Measurements from ENCODE around the gene TSPAN5. TPM values are rescaled to one million over a fixed set of nuclear protein-coding genes. Genes with fewer than 3 reads are reported as not detected.
"Not testable (repeated sequence)": the region's sequence is repeated elsewhere in the genome, so short reads cannot be mapped to it uniquely, and the experiment has no call there.

Gene TSPAN5
- total RNA-seq, 2 experiments from 2014 or later = 25.0 to 27.8 TPM

- H3K4me3 Mint-ChIP-seq; H3K9me3 Mint-ChIP-seq (ENCODE audit: low read depth); DNase-seq; H3K27me3 Mint-ChIP-seq; ATAC-seq: not testable (repeated sequence)
- Mint-ChIP-seq H3K4me1 (peaks cover 62% of the 10 kb centered on the region), H3K27ac (peak overlapping the region; percentile 66), H3K36me3 (peaks cover 55% of the 10 kb centered on the region)
- CTCF ChIA-PET = interaction anchor here (1.1 to 2.0 kb wide), 3 partner anchors 12 to 336 kb away, joined by 3 to 6 read pairs (median 3); partner anchors contain the start of gene STPG2
These were observed 178.8 kb downstream of the TSPAN5 start for GRCh38 chr4:98479590-98479989.

DNA sequence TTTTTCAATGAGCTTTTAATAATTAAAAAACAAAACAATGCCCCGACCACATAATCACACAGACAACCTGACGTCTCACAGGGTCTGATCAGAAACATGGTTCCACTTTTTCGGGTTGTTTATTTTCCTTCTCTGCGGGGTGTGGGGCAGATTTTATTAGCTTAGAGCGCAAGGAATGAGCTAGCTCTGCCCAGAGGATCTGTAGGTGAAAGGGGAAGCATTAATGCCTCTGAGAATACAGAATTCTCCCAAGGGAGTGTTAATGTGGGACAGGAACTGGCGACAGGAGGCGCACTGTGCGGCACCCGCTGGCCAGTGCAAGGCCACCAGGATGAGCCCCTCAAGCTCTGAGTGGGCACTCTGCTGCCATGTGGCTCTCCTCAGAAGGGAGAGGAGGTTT, 181.5 kb downstream of the TSPAN5 start:
- Mint-ChIP-seq H3K9me3 (ENCODE audit: low read depth) (no peaks in the 10 kb centered on the region), H3K27ac (no peak overlapping the region), H3K4me3 (no peak overlapping the region), H3K27me3 (no peaks in the 10 kb centered on the region), H3K36me3 (peaks cover 64% of the 10 kb centered on the region), H3K4me1 (peaks cover 49% of the 10 kb centered on the region)
- CTCF ChIA-PET = interaction anchor here (1.3 kb wide), 1 partner anchor 9 kb away, joined by 7 read pairs; no protein-coding TSS in a partner anchor
- ATAC-seq (no peak), DNase-seq (no peak)

- H3K36me3 Mint-ChIP-seq = peaks cover 77% of the 10 kb centered on the region
- no peak overlapping the region for H3K4me3 Mint-ChIP-seq
- H3K27me3 Mint-ChIP-seq = no peaks in the 10 kb centered on the region
- no peak for ATAC-seq
- CTCF ChIA-PET = interaction anchor here (1.8 kb wide), 1 partner anchor 8 kb away, joined by 4 read pairs; no protein-coding TSS in a partner anchor
- H3K4me1 Mint-ChIP-seq = peaks cover 45% of the 10 kb centered on the region
- no peaks in the 10 kb centered on the region for H3K9me3 Mint-ChIP-seq (ENCODE audit: low read depth)
- DNase-seq = no peak
- no peak overlapping the region for H3K27ac Mint-ChIP-seq
These were observed 184.0 kb downstream of the TSPAN5 start for GRCh38 chr4:98474408-98474844.

DNA sequence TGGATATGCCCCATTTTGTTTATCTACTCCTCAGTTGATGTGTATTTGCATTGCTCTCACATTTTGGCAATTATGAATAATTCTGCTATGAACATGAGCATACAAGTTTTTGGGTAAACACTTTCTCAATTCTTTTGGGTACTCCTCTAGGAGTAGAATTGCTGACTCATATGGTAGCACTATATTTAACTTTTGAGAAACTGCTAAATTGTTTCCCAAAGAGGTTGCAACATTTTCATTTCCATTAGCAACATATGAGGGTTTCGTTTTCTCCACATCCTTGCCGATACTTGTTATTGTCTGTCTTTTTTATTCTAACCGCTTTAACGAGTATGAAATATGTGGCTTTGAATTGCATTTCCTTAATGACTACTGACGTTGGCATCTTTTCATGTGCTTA, 185.4 kb downstream of the TSPAN5 start:
- Mint-ChIP-seq H3K36me3 (peaks cover 67% of the 10 kb centered on the region), H3K27me3 (peaks cover 3% of the 10 kb centered on the region), H3K27ac (no peak overlapping the region), H3K4me1 (peaks cover 32% of the 10 kb centered on the region), H3K9me3 (ENCODE audit: low read depth) (no peaks in the 10 kb centered on the region), H3K4me3 (no peak overlapping the region)
- no peak for DNase-seq
- CTCF ChIA-PET = no interaction called here
- ATAC-seq = no peak

GRCh38 chr4:98470831-98471230, 187.6 kb downstream of the TSPAN5 start:
- H3K4me1 Mint-ChIP-seq = peaks cover 38% of the 10 kb centered on the region
- DNase-seq (no peak), ATAC-seq (no peak)
- no peak overlapping the region for H3K27ac Mint-ChIP-seq
- no peaks in the 10 kb centered on the region for H3K9me3 Mint-ChIP-seq (ENCODE audit: low read depth)
- peaks cover 53% of the 10 kb centered on the region for H3K36me3 Mint-ChIP-seq
- CTCF ChIA-PET = interaction anchor here (0.7 to 1.1 kb wide), 2 partner anchors 11 to 191 kb away, joined by 3 to 4 read pairs; no protein-coding TSS in a partner anchor
- peaks cover 3% of the 10 kb centered on the region for H3K27me3 Mint-ChIP-seq
- no peak overlapping the region for H3K4me3 Mint-ChIP-seq

DNA sequence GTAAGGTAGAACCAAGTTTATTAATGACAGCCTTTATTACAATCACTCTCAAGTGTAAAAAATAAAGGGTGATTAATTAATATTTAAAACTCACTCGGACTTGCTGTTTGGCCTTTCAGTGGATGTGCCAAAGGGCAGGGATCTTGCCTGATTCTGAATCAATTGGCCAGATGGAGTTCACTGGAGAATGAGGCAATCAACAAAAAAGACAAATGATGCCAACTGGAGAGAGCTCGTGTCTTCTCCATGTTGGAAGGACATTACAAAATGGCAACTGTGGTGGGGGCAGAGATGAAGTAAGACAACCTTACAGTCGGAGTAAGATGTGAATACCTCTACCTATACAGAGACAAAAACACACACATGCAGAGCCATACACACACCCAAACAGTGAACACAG, 188.0 kb downstream of the TSPAN5 start:
- Mint-ChIP-seq H3K27me3 (peaks cover 3% of the 10 kb centered on the region), H3K36me3 (peaks cover 50% of the 10 kb centered on the region), H3K4me1 (peaks cover 38% of the 10 kb centered on the region), H3K27ac (no peak overlapping the region), H3K9me3 (ENCODE audit: low read depth) (no peaks in the 10 kb centered on the region), H3K4me3 (no peak overlapping the region)
- ATAC-seq = no peak
- no peak for DNase-seq
- CTCF ChIA-PET = no interaction called here

DNA sequence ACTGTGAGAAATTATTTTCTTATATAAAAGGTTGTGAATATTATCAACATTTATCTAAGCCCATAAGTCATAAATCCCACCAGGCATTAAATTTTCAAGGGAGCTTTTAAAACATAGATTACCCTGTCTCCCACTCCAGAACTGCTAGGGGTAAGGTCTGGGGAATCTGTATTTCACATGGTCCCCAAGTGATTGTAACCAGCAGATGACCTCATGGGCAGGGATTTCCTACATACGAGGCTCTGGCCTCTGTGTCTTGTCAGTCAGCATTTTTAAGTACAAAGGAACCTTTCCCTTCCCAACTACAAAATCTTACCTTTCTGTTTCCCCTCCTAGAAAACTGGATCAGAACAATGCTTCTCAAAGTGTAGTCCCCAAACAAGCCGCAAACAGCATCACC, 188.6 kb downstream of the TSPAN5 start:
- Mint-ChIP-seq H3K4me3 (no peak overlapping the region), H3K9me3 (ENCODE audit: low read depth) (no peaks in the 10 kb centered on the region), H3K4me1 (peaks cover 38% of the 10 kb centered on the region), H3K27me3 (peaks cover 3% of the 10 kb centered on the region), H3K27ac (no peak overlapping the region), H3K36me3 (peaks cover 45% of the 10 kb centered on the region)
- DNase-seq (no peak), ATAC-seq (no peak)
- CTCF ChIA-PET = interaction anchor here (3.0 kb wide), 1 partner anchor 587 kb away, joined by 11 read pairs; no protein-coding TSS in a partner anchor

- Mint-ChIP-seq H3K27me3 (peaks cover 3% of the 10 kb centered on the region), H3K4me1 (peaks cover 38% of the 10 kb centered on the region), H3K4me3 (no peak overlapping the region), H3K36me3 (peaks cover 36% of the 10 kb centered on the region), H3K27ac (no peak overlapping the region), H3K9me3 (ENCODE audit: low read depth) (no peaks in the 10 kb centered on the region)
- CTCF ChIA-PET = interaction anchor here (1.1 to 3.0 kb wide), 14 partner anchors 11 to 588 kb away, joined by 3 to 11 read pairs (median 6); partner anchors contain the start of genes EIF4E, METAP1 and TSPAN5
- DNase-seq = no peak
- ATAC-seq = no peak
These were observed 189.7 kb downstream of the TSPAN5 start for GRCh38 chr4:98468709-98469108.

- peaks cover 3% of the 10 kb centered on the region for H3K27me3 Mint-ChIP-seq
- H3K4me1 Mint-ChIP-seq = peaks cover 32% of the 10 kb centered on the region
- no peak overlapping the region for H3K27ac Mint-ChIP-seq
- no peaks in the 10 kb centered on the region for H3K9me3 Mint-ChIP-seq (ENCODE audit: low read depth)
- ATAC-seq (peak; percentile 91), DNase-seq (peak; percentile 85)
- H3K4me3 Mint-ChIP-seq = peak overlapping the region; percentile 52
- H3K36me3 Mint-ChIP-seq = peaks cover 29% of the 10 kb centered on the region
- CTCF ChIA-PET = interaction anchor here (0.5 to 3.0 kb wide), 46 partner anchors 9 to 589 kb away, joined by 3 to 11 read pairs (median 4); partner anchors contain the start of genes EIF4E, METAP1 and TSPAN5
These were observed 190.8 kb downstream of the TSPAN5 start for GRCh38 chr4:98467627-98468072.

DNA sequence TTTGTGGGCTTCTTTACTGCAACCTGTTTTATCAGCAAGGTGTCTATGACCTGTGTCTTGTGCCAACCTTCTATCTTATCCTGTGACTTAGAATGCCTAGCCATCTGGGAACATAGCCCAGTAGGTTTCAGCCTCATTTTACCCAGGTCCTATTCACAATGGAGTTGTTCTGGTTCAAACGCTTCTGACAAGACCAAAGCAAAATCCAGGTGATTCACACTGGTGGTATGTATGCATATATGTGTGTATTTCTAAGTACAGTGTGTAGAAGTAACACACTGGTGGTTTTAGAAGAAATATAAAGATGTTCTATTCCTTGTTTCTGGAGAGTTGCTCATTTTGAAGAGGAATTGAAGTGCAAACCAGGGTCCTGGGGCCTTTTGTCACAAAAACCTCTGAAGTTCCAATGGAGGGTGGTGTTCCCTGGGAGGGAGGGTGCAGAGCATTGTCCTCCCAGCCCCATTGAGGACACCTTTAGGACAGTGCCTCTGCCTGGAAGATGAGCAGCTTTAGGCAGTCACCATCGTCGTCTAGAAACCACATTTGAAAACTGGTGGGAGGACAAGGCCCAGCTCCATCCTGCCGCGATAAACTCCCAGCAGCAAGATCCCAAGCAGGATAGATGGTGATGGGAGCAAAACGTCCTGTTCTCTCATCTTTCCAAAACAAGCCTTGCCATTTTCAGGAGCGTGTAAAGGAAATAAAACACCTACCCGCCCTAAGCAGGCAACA, 191.4 kb downstream of the TSPAN5 start:
- CTCF ChIA-PET = interaction anchor here (0.7 to 3.0 kb wide), 35 partner anchors 8 to 589 kb away, joined by 3 to 11 read pairs (median 4); partner anchors contain the start of genes EIF4E, METAP1 and TSPAN5
- peaks cover 3% of the 10 kb centered on the region for H3K27me3 Mint-ChIP-seq
- no peak overlapping the region for H3K27ac Mint-ChIP-seq
- ATAC-seq = no peak
- peaks cover 23% of the 10 kb centered on the region for H3K36me3 Mint-ChIP-seq
- H3K4me3 Mint-ChIP-seq = no peak overlapping the region
- DNase-seq = no peak
- H3K9me3 Mint-ChIP-seq (ENCODE audit: low read depth) = peaks cover under 1% of the 10 kb centered on the region
- H3K4me1 Mint-ChIP-seq = peaks cover 28% of the 10 kb centered on the region

DNA sequence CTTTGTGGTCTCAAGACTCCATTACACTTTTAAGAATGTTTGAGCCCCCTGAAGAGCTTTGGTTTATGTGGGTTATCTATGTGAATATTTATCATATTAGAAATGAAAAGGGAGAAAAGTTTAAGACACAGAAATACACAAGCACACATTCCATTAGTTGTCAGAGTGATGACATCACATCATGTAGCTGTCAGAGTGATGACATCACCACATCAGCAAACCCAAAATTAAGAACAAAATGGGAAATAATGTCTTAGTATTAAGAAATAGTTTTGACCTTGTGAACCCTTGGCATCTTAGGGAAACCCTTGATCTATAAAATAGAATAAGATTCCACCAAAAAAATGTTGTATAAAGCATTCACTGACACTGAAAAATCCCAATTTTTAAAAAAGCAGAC, 195.9 kb downstream of the TSPAN5 start:
- H3K27ac Mint-ChIP-seq = no peak overlapping the region
- H3K27me3 Mint-ChIP-seq = no peaks in the 10 kb centered on the region
- ATAC-seq (no peak), DNase-seq (no peak)
- H3K4me1 Mint-ChIP-seq = peaks cover 10% of the 10 kb centered on the region
- H3K36me3 Mint-ChIP-seq = peaks cover 8% of the 10 kb centered on the region
- peaks cover 9% of the 10 kb centered on the region for H3K9me3 Mint-ChIP-seq (ENCODE audit: low read depth)
- no peak overlapping the region for H3K4me3 Mint-ChIP-seq
- CTCF ChIA-PET = no interaction called here

GRCh38 chr4:98461121-98461865, 197.1 kb downstream of the TSPAN5 start:
- not testable (repeated sequence) for H3K36me3 Mint-ChIP-seq; H3K4me1 Mint-ChIP-seq; DNase-seq; H3K27ac Mint-ChIP-seq; H3K27me3 Mint-ChIP-seq; H3K9me3 Mint-ChIP-seq (ENCODE audit: low read depth); H3K4me3 Mint-ChIP-seq; ATAC-seq
- CTCF ChIA-PET = interaction anchor here (0.6 kb wide), 1 partner anchor 404 kb away, joined by 3 read pairs; no protein-coding TSS in a partner anchor

- CTCF ChIA-PET = interaction anchor here (1.7 kb wide), 1 partner anchor 10 kb away, joined by 5 read pairs; no protein-coding TSS in a partner anchor
- H3K36me3 Mint-ChIP-seq = peaks cover 26% of the 10 kb centered on the region
- not testable (repeated sequence) for H3K4me3 Mint-ChIP-seq, H3K27me3 Mint-ChIP-seq, ATAC-seq, H3K27ac Mint-ChIP-seq, DNase-seq
- H3K9me3 Mint-ChIP-seq (ENCODE audit: low read depth) = peaks cover 14% of the 10 kb centered on the region
- H3K4me1 Mint-ChIP-seq = peaks cover 21% of the 10 kb centered on the region
These were observed 201.0 kb downstream of the TSPAN5 start for GRCh38 chr4:98457422-98457821.
